Stimulated activated CD4-positive, alpha-beta T cell treated with anti-CD3 and anti-CD28 coated beads, Interleukin-4, amount 100 ng/mL, for 4 hours (primary cell): ENCODE data around the gene ENTPD5.
"Not testable (repeated sequence)": the region's sequence is repeated elsewhere in the genome, so short reads cannot be mapped to it uniquely, and the experiment has no call there.

ENCODE experiments used
- DNase-seq, 2 experiments: peaks; one replicate each; pipeline ENCODE4 v3.0.0-alpha.2; 2020

Gene ENTPD5

DNA sequence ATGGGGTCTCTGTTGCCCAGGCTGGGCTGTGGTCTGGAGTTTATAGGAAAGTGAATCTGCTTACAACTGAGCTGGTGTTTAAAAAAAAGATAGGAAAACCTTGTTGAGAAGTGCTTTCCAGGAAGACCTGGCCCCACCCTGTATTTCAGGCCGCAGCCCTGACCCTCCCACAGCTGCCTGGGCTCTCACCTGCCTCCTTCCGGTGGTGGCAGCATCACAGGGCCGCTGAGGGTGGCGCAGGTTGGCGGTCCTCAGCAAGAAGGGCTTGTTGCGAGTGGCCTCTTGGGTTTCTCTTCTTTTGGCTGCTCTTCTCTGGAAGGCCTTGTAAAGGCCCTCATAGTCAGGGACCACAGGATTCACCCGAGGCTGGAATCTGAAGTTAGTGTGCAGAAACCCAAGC, 76.9 kb downstream of the ENTPD5 start:
- no peak for DNase-seq

DNA sequence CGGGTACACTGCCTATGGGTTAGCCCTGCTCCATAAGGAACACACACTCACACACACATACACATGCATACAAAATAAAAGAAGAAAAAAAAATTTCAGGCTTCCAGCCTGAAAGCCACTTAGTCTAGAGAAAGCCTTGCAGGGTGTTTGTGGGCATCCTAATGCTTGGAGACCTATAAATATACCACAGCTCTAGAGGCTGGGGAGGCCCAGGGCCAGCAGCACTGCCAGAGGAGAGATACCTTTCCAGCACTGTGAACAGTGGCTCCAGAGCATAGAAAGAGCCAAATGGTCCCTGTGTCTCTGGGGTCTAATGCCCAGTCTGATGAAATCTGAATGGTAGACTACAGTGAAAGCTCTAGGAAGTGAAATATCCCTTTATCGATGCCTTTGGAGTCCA, 82.1 kb downstream of the ENTPD5 start:
- DNase-seq, result no peak

GRCh38 chr14:73936548-73936947, 82.5 kb downstream of the ENTPD5 start:
- no peak for DNase-seq

GRCh38 chr14:73935666-73936065, 83.4 kb downstream of the ENTPD5 start:
- no peak for DNase-seq

GRCh38 chr14:73924337-73924736, 94.8 kb downstream of the ENTPD5 start:
- no peak for DNase-seq

DNA sequence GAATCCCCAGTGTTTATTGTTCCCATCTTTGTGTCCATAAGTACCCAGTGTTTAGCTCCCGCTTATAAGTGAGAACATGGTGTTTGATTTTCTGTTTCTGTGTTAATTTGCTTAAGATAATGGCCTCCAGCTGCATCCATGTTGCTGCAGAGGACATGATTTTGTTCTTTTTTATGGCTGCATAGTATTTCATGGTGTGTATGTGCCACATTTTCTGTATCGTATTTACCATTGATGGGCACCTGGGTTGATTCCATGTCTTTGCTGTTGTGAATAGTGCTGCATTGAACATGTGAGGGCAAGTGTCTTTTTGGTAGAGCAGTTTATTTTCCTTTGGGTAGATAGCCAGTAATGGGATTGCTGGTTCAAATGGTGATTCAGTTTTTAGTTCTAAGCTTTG, 99.6 kb downstream of the ENTPD5 start:
- DNase-seq, result not testable (repeated sequence)

DNA sequence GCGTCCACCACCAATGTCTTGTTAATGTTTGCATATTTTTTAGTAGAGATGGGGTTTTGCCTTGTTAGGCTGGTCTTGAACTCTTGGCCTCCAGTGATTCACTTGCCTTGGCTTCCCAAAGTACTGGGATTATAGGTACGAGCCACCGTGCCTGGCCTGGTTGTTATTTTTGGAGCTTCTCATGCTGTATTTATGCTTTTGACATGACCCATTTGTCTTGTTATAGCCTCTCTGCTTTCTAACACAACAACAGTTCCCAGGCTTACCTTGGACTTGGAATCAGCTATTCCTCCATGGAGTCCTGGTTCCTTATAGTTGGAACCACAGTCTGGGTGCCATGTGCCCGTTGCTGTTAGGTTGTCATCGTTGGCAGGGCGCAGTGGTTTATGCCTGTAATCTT, 102.8 kb downstream of the ENTPD5 start:
- no peak for DNase-seq

DNA sequence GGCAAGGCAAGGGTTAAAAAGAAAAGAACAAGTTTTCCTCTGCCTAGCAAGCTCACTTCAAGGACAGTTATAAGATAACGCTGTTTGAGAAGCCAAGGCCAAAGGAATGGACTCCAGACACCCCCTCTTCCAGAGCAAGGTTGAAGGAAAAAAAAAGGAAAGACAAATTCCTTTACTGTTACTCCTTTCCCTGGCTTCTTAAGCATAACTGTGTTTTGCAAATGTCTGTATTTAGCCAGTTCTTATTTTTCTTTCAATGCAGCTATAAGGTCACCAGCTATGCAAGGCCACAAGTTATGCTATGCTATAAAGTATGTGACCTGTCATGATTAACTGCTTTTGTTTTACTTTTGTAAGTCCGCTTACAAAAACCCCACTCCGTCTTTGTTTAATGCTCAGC, 105.8 kb downstream of the ENTPD5 start:
- no peak for DNase-seq

- DNase-seq, result no peak
These were observed 109.4 kb downstream of the ENTPD5 start for GRCh38 chr14:73909681-73910080.
